ENCODE results near the gene ERCC5. TPM values are rescaled to one million over a fixed set of nuclear protein-coding genes. Genes with fewer than 3 reads are reported as not detected.
A peak's percentile ranks its signal among the peaks of the same experiment; 100 is the strongest.

ERCC5 gene
- total and polyA plus RNA-seq, 9 of the 15 experiments (the other 6 are each of a cell fraction or from before 2014, with no cell fraction given): 7.4 to 43.1 (median 33.9) TPM

GRCh38 chr13:102800145-102801041, 45.4 kb upstream of the ERCC5 start (continued):
- peak; percentile 44; the same call in 1 of the 2 replicates for TF ChIP-seq ZBTB40 (IDR thresholded peaks at IDR 0.05)
- no peak for TF ChIP-seq ZBTB40 (CRISPR knock-in tag; IDR thresholded peaks at IDR 0.05)
- TF ChIP-seq ZNF785 (CRISPR knock-in tag; IDR thresholded peaks at IDR 0.05): no peak
- no peak for TF ChIP-seq ZNF512 (tag; IDR thresholded peaks at IDR 0.05)
- no peak for TF ChIP-seq ZNF766 (CRISPR knock-in tag; conservative IDR thresholded peaks at IDR 0.05)
- peak; percentile 64 for TF ChIP-seq ZBTB33 (CRISPR knock-in tag; IDR thresholded peaks at IDR 0.05)
- TF ChIP-seq ELK3 (CRISPR knock-in tag; IDR thresholded peaks at IDR 0.05): no peak
- no peak for TF ChIP-seq POLR2AphosphoS2 (IDR thresholded peaks at IDR 0.05; ENCODE audit: low read length)
- no peak for TF ChIP-seq E2F5 (CRISPR knock-in tag; IDR thresholded peaks at IDR 0.05)
- 0 out of 2 replicates have a peak, but pooled peaks have one; percentile 15 for TF ChIP-seq ESRRA (IDR thresholded peaks at IDR 0.05; ENCODE audit: borderline replicate concordance, low read depth)
- TF ChIP-seq NR2C1 (IDR thresholded peaks at IDR 0.05): no peak
- no peak for TF ChIP-seq NR2C1 (tag; IDR thresholded peaks at IDR 0.05)

All from K562 (cell line).